GM21360 (cell line): ENCODE data around the gene USP17L10.
"Not testable (repeated sequence)": the region's sequence is repeated elsewhere in the genome, so short reads cannot be mapped to it uniquely, and the experiment has no call there.

Source experiments
- ATAC-seq: cut with Tn5 transposase; IDR thresholded peaks from one replicate; pipeline ENCODE4 v1.9.1; 2021; ENCODE audit warnings: mild to moderate bottlenecking, moderate library complexity; ENCODE audit not compliant: unreplicated experiment

USP17L10 gene

GRCh38 chr4:9210357-9210756, at the start of gene USP17L10:
Gene USP17L10, plus strand, starts transcription at chr4:9210657. Its CDS starts 0 bp downstream, at chr4:9210657.
- ATAC-seq = not testable (repeated sequence)

- ATAC-seq = not testable (repeated sequence)
These were observed 44.5 kb upstream of the USP17L10 start for GRCh38 chr4:9165990-9166389.

- not testable (repeated sequence) for ATAC-seq
These were observed 40.5 kb upstream of the USP17L10 start, which contains the start of gene FAM90A26 for GRCh38 chr4:9169791-9170459. Gene FAM90A26, plus strand, starts transcription at chr4:9170409. Its CDS starts 2,764 bp downstream, at chr4:9173173.

- not testable (repeated sequence) for ATAC-seq
These were observed 4.2 kb downstream of the USP17L10 start for GRCh38 chr4:9214701-9215100.

GRCh38 chr4:9215105-9215504, 4.6 kb downstream of the USP17L10 start, which contains the start of gene USP17L11:
Gene USP17L11, plus strand, starts transcription at chr4:9215405. Its CDS starts 0 bp downstream, at chr4:9215405.
- ATAC-seq = not testable (repeated sequence)

- not testable (repeated sequence) for ATAC-seq
These were observed 9.4 kb downstream of the USP17L10 start, which contains the start of gene USP17L12 for GRCh38 chr4:9219852-9220251. Gene USP17L12, plus strand, starts transcription at chr4:9220152. Its CDS starts 0 bp downstream, at chr4:9220152.

DNA sequence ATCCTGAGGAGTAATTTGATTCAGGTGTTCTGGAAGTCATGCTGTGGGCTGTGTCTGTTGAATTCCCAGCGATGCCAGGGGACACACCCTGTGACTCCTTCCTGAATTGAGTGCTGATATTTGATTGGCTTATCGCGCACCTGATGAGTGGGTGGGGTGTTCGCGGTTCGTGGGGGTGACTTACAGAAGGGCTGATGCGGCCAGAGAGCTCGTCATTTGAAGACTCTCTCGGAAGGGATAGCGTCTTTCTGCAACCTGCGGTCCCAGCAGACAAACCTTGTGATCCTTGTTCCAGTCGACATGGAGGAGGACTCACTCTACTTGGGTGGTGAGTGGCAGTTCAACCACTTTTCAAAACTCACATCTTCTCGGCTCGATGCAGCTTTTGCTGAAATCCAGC, 14.1 kb downstream of the USP17L10 start, which contains the start of gene USP17L13:
USP17L13 (plus strand) TSS at position 301 of the 400 bp plus-strand sequence; CDS start at position 301, 0 bp downstream.
- ATAC-seq = not testable (repeated sequence)

- not testable (repeated sequence) for ATAC-seq
These were observed 19.8 kb downstream of the USP17L10 start for GRCh38 chr4:9230249-9230648.

DNA sequence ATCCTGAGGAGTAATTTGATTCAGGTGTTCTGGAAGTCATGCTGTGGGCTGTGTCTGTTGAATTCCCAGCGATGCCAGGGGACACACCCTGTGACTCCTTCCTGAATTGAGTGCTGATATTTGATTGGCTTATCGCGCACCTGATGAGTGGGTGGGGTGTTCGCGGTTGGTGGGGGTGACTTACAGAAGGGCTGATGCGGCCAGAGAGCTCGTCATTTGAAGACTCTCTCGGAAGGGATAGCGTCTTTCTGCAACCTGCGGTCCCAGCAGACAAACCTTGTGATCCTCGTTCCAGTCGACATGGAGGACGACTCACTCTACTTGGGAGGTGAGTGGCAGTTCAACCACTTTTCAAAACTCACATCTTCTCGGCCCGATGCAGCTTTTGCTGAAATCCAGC, 23.6 kb downstream of the USP17L10 start, which contains the start of gene USP17L15:
USP17L15 (plus strand) TSS at position 301 of the 400 bp plus-strand sequence; CDS start at position 301, 0 bp downstream.
- not testable (repeated sequence) for ATAC-seq

- not testable (repeated sequence) for ATAC-seq
These were observed 28.0 kb downstream of the USP17L10 start for GRCh38 chr4:9238461-9238860.

- not testable (repeated sequence) for ATAC-seq
These were observed 33.1 kb downstream of the USP17L10 start, which contains the start of gene USP17L17 for GRCh38 chr4:9243579-9243978. Gene USP17L17, plus strand, starts transcription at chr4:9243879. Its CDS starts 0 bp downstream, at chr4:9243879.

GRCh38 chr4:9247953-9248680, 37.7 kb downstream of the USP17L10 start, which contains the start of gene USP17L18:
Gene USP17L18, plus strand, starts transcription at chr4:9248630. Its CDS starts 0 bp downstream, at chr4:9248630.
- ATAC-seq = not testable (repeated sequence)

DNA sequence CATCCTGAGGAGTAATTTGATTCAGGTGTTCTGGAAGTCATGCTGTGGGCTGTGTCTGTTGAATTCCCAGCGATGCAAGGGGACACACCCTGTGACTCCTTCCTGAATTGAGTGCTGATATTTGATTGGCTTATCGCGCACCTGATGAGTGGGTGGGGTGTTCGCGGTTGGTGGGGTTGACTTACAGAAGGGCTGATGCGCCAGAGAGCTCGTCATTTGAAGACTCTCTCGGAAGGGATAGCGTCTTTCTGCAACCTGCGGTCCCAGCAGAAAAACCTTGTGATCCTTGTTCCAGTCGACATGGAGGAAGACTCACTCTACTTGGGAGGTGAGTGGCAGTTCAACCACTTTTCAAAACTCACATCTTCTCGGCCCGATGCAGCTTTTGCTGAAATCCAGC, 42.6 kb downstream of the USP17L10 start, which contains the start of gene USP17L19:
USP17L19 (plus strand) TSS at position 301 of the 400 bp plus-strand sequence; CDS start at position 301, 0 bp downstream.
- ATAC-seq = not testable (repeated sequence)

- ATAC-seq = not testable (repeated sequence)
These were observed 47.4 kb downstream of the USP17L10 start, which contains the start of gene USP17L20 for GRCh38 chr4:9257824-9258223. Gene USP17L20, plus strand, starts transcription at chr4:9258124. Its CDS starts 0 bp downstream, at chr4:9258124.
